RPMI8226 (cell line): ENCODE data around the gene DPPA3.
"Not testable (repeated sequence)": the region's sequence is repeated elsewhere in the genome, so short reads cannot be mapped to it uniquely, and the experiment has no call there.

Experiments used
- DNase-seq: peaks from one replicate; pipeline ENCODE4 v3.0.0-alpha.2; 2015

DPPA3 gene

DNA sequence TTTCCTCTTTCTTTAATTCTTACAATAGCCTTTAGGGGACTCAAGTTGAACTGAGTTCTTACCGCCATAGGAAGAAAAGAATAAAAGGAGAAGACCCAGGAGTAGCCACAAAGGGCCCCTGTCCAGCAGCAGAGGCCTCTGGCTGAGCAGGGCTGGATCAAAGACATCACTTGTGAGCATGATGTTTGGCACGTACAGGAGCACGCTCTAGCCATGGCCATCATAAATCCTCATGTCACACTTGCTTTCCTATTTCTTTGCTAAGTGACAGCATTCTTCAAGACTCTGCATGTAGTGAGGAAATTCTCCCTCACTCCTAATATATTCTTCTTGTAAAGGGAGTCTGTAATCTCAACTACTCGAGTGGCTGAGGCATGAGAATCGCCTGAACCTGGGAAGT, 20.3 kb downstream of the DPPA3 start:
- DNase-seq, result no peak

DNA sequence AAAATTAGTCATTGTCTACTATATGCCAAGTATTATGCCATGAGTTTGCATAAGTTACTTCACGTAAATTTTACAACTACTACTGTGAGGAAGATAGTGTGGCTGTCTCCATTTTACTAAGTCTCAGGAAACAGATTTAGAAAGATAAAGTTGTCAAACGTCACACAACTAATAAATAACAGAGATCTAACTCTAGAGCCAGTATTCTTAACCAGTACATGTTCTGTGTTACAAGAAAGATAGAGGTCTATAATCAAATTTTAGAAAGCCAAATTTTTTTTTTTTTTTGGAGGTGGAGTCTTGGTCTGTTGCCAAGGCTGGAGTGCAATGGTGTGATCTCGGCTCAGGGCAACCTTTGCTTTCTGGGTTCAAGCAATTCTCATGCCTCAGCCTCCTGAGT, 21.8 kb downstream of the DPPA3 start:
- DNase-seq, result no peak

DNA sequence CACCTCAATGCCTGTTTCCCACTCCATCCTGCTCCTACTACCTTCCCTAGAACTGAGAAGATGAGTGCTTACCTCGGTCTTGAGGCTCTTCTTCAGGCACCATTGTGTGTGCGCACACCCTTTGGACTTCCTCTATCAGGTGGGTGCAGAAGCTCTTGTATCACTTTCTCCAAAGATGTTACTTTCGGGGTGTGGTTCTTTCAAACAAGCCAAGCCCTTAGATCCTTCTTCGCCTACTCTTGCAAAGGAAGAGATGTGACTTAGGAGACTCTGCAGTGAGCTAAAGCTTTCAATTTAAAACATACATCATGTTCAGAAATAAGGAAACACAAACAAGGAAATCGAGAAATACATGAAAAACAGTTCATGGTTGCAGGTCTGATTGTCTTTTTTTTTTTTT, 36.0 kb downstream of the DPPA3 start, which contains the start of gene CLEC4C:
Gene CLEC4C (minus strand): TSS at position 130 of the 400 bp plus-strand sequence. CDS start 27 bp downstream, at position 103.
- DNase-seq, result no peak

- DNase-seq, result no peak
Observed at GRCh38 chr12:7748852-7749251, 37.6 kb downstream of the DPPA3 start.

GRCh38 chr12:7749442-7749841, 38.2 kb downstream of the DPPA3 start:
- peak; percentile 28 for DNase-seq

- no peak for DNase-seq
Observed at GRCh38 chr12:7750350-7750749, 39.1 kb downstream of the DPPA3 start.

GRCh38 chr12:7751394-7751793, 40.2 kb downstream of the DPPA3 start:
- no peak for DNase-seq

DNA sequence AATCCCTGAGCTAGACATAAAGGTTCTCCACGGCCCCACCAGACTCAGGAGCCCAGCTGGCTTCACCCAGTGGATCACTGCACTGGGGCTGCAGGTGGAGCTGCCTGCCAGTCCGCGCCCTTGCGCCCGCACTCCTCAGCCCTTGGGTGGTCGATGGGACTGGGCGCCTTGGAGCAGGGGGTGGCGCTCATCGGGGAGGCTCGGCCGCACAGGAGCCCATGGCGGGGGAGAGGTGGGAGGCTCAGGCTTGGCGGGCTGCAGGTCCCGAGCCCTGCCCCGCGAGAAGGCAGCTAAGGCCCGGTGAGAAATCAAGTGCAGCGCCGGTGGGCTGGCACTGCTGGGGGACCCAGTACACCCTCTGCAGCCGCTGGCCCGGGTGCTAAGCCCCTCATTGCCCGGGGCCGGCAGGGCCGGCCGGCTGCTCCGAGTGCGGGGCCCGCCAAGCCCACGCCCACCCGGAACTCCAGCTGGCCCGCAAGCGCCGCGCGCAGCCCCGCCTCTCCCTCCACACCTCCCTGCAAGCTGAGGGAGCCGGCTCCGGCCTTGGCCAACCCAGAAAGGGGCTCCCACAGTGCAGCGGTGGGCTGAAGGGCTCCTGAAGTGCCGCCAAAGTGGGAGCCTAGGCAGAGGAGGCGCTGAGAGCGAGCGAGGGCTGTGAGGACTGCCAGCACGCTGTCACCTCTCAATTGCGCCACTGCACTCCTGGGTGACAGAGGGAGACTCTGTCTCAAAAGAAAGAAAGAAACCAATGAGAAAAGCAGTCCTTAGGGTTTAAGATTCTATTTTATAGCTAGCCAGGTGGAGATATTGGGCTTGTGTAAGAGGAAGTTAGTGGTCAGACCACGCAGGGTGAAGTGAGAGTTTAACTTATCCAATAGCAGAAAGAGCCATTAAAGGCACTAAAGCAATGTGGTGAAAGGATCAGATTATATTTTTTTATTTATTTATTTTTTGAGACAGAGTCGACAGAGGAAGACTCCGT, 41.0 kb downstream of the DPPA3 start:
- DNase-seq, result not testable (repeated sequence)

DNA sequence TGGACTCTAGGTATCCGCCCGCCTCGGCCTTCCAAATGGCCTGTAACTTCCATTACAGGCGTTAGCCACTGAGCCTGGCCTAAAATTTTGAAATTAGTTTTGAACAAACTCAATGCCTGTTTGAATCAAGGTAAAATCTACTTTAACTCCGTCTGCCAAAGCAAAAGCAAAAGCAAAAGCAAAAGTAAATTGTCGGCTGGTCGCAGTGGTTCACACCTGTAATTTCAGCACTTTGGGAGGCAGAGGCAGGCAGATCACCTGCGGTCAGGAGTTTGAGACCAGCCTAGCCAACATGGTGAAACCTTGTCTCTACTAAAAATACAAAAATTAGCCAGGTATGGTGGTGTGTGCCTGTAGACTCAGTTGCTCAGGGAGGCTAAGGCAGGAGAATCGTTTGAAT, 44.4 kb downstream of the DPPA3 start:
- DNase-seq, result peak; percentile 39

- DNase-seq, result no peak
Observed at GRCh38 chr12:7756993-7757392, 45.8 kb downstream of the DPPA3 start.

DNA sequence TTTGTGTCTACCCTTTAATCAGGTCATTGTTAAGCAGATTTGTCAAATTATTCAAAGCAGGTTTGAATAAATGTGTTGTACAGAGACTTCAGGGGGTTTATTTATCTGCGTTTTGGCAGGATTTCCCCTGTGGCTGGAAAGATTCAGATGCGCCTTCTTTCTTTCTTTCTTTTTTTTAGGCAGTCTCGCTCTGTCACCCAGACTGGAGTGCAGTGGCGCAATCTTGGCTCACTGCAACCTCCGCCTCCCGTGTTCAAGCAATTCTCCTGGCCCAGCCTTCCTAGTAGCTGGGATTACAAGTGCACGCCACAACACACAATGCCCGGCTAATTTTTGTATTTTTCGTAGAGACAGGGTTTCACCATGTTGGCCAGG, 47.5 kb downstream of the DPPA3 start:
- DNase-seq, result no peak
